CD4-positive, alpha-beta T cell treated with Interleukin-4 for 1 hour (primary cell): ENCODE data around the gene C9orf152.

Experiments used
- DNase-seq, 2 donors: peaks; one replicate each; pipeline ENCODE4 v3.0.0-alpha.2; 2020 to 2022

The C9orf152 gene

GRCh38 chr9:110179734-110180133 lies 28.2 kb downstream of the C9orf152 start:
- no peak for DNase-seq

DNA sequence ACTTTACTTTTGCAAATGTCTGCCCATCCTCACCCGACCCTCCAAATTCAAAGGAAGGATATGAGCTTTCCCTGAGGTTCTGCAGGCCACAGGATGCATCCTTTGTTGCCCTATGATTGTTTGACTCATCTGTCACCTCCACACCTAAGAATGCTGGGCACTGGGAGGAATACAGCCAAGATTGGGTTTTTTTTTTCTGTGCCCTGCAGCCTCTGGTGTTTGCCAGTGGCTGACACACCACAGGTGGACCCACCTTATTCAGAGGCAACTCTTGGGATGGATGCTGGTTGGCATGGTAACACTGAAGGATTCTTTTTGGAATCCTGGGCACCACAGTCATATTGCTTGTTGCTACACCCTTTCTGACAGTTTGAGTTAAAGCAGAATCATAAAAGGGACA lies 29.7 kb downstream of the C9orf152 start:
- no peak for DNase-seq

- DNase-seq = no peak
Measured at GRCh38 chr9:110175275-110175968, 32.5 kb downstream of the C9orf152 start.

DNA sequence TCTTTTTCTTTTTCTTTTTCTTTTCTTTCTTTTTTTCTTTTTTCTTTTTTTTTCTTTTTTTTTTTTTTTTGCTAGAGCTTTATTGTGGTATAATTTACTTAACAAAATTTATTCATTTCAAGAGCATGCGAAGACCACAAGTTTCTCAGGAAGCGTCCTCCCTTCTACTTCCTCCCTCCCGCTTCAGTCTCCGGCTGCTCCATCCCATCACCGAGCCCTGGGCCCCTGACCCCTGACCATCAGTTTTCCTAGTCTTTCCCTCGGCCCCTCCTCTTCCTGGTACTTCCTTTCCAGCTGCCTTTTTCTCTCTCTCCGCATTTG lies 34.7 kb downstream of the C9orf152 start:
- no peak for DNase-seq

GRCh38 chr9:110170357-110171257 lies 37.4 kb downstream of the C9orf152 start:
- no peak for DNase-seq

GRCh38 chr9:110168486-110168885 lies 39.5 kb downstream of the C9orf152 start:
- DNase-seq = no peak

GRCh38 chr9:110161940-110162339 lies 46.0 kb downstream of the C9orf152 start:
- DNase-seq = no peak

DNA sequence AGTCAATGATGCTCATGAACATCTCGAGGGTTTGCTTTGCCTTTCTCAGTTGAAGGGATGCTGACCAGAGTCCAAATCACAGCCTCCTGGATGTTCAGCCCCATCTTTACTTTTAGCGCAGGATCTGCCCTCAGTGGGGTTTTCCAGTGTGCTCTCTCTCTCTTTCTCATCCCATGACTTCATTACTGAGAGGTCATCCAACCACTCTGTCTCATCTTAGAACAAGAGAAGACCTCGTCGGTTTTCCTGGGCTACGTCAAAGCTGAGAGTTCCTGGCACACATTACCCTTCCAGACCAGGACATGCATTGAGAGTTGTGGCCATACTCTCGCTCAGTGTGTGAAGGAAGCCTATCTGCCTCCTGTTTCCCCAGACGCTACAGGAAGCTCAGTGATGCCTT lies 47.3 kb downstream of the C9orf152 start:
- no peak for DNase-seq

DNA sequence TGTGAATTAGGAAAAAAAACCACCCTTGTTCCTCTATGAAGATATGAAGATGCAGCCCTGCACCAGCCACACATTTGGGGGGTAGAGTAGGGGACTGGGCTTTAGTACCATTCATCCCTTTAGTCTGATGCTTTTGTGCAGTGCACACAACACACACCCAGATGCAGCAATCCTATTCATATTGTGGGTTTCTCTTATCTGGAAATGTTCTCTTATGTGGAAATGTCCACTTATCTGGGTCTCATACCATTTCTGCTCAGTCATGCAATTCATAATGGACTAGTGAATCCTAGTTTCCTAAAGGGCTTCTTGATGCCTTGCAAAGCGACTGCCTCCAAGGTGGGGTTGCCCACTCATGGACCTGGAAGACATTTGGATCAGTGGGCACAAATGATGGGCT lies 47.8 kb downstream of the C9orf152 start:
- no peak for DNase-seq

GRCh38 chr9:110157823-110158664 lies 49.9 kb downstream of the C9orf152 start:
- no peak for DNase-seq

DNA sequence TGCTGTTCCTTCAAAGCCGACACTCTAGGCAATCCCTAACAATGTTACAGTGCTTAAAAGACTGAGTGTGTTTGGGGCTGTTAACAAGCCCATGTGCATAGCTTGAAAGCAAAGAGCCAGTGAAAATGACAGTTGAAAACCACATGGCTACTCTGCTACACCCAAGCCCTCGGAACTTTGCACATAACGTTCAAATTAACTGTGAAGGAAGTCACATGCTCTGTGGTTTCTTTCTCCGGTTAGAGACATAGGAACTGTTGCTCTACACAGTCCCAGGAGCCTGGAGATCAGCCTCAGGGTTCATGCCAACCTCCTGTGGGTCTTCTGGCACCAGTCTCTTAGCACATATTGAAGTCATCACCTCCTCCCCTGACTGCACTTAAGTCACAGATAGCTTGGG lies 51.1 kb downstream of the C9orf152 start:
- DNase-seq = peak; percentile 41 to 59

- DNase-seq = no peak
Measured at GRCh38 chr9:110156416-110156815, 51.5 kb downstream of the C9orf152 start.

GRCh38 chr9:110155751-110156150 lies 52.2 kb downstream of the C9orf152 start:
- DNase-seq = no peak

GRCh38 chr9:110153431-110153830 lies 54.5 kb downstream of the C9orf152 start:
- no peak for DNase-seq

DNA sequence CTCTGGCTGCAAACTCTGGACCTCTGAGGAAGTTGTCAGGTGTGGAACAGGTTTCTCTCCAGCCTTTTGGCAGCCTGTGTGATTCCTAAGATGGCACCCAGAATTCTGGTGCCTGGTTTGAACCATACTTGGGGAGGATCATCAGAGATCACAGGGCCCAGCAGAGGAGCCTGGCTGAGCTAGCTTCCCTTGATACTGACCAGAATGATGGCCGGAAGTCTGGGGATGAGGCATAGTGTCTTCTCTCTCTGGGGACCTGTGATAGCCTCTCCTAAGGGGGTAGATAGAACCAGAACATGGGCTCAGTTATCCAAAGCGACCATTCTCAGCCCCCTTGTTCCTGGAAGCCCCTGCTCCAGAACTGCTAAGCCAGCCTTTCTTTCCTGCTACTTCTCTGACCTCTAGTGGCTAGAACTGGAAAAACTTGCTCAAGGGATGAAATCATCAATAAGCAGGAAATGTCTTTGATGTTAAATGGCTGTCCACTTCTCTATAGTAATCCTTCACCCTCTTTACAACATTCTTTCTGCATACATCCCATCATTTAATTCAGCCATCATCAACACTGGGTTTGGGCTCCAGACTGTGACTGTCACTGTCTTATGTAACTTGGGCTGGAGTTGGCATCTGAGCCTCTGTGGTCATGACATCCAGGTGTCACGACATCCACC lies 55.1 kb downstream of the C9orf152 start:
- DNase-seq = peak in 1 of 2 donors; percentile 57
